CD4-positive, alpha-beta T cell treated with Interferon alpha-2 for 1 hour (primary cell): ENCODE data around the gene DOK1.

ENCODE experiments used
- DNase-seq, 2 donors: peaks; one replicate each; pipeline ENCODE4 v3.0.0-alpha.2; 2020 to 2022

The DOK1 gene

DNA sequence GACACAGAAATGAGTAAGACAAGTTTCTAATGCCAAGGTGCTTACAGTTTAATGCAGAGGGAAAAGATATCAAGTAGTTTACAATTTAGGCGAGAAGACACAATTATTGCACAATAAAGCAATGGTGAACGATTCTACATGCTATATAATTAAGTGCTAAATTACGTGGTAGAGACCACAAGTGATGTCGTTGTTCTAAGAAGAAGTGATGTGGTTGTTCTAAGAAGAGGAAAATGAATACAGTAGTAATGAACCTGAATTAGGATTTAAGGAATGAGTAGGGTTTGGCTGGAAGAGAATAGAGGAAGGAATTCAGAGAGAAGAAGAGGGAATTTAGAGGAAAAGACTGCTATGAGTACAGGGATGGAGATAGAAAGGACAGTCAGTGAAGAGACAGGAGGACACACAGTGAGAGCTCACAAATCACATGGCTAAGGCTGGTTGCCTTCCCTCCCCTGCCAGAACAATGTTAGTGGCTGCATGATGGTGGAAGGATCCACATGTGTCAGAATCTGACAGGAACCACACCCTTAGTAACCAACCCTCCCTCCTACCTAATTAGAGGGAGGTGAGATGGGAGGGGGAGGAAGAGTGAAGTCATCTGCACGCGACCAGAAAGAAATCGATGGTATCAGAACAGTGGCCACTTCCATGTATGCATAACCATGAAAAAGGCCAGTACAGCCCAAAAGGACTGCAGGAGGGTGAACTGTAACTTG lies 48.9 kb downstream of the DOK1 start:
- DNase-seq: no peak

DNA sequence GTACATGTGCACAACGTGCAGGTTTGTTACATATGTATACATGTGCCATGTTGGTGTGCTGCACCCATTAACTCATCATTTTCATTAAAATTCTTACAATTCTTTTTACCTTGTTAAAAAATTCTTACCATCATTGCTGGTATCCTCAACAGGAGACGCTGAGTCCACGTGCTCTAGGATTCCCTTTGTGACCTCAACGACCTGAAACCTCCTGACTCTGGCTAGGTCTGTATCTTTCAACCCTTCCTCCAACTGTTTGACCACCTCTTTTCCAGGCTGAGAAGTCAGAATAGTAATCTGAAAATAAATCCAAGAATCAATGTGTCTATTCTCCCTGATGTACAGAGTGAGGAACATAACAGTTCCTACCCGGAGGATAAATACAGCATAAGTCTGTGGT lies 52.4 kb downstream of the DOK1 start:
- DNase-seq: no peak
